ENCODE measurements around the gene ZNF174.

ZNF174 gene

GRCh38 chr16:3388325-3388724 lies 12.7 kb upstream of the ZNF174 start:
- no peak for DNase-seq (ENCODE audit: extremely low spot score)
- ChIA-PET POLR2A (interaction anchor here (2.3 kb wide), 1 partner anchor 12 kb away, joined by 9 read pairs; the partner anchor contains the start of genes ZNF174 and ZSCAN32), CTCF (no interaction called here)
- no peak for TF ChIP-seq HDGF (IDR thresholded peaks at IDR 0.05; ENCODE audit: borderline replicate concordance)

GRCh38 chr16:3389663-3390338 lies 11.2 kb upstream of the ZNF174 start:
- CTCF ChIA-PET: no interaction called here
- POLR2A ChIA-PET: no interaction called here
- TF ChIP-seq CTBP1 (IDR thresholded peaks at IDR 0.05; ENCODE audit: borderline replicate concordance) (no peak), NFRKB (IDR thresholded peaks at IDR 0.05) (no peak), SP1 (IDR thresholded peaks at IDR 0.05) (no peak), L3MBTL2 (conservative IDR thresholded peaks at IDR 0.05) (no peak), ELF4 (IDR thresholded peaks at IDR 0.05) (no peak), ZNF384 (IDR thresholded peaks at IDR 0.05) (no peak)
- no peak for DNase-seq (ENCODE audit: extremely low spot score)

DNA sequence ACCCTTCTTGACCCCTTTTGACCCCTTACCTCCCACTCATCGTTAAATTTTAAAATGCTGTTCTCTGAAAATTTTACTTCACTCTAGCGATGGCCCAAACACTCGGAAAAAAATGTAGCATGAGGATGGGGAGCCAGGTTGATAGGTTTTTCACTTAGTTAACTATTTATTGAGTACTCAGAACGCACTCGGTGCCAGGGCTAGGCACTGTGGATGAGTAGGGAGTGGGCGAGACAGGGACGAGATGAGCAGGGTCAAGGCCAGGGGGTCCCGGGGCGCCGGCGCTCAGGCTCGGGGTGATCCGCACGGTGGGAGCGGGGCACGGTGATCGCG lies 603 bp upstream of the ZNF174 start:
- ChIA-PET POLR2A (interaction anchor here (1.0 to 2.3 kb wide), 8 partner anchors 9 to 210 kb away, joined by 3 to 13 read pairs (median 6); partner anchors contain the start of genes NAA60, ZNF263 and ZNF597), CTCF (no interaction called here)
- DNase-seq (ENCODE audit: extremely low spot score): no peak
- TF ChIP-seq L3MBTL2 (conservative IDR thresholded peaks at IDR 0.05): no peak
- TF ChIP-seq SUZ12 (IDR thresholded peaks at IDR 0.05): no peak
- TF ChIP-seq ARNT (IDR thresholded peaks at IDR 0.05): no peak
- no peak for TF ChIP-seq CTBP1 (IDR thresholded peaks at IDR 0.05; ENCODE audit: borderline replicate concordance)
- no peak for TF ChIP-seq ELF4 (IDR thresholded peaks at IDR 0.05)
- TF ChIP-seq FOXM1 (IDR thresholded peaks at IDR 0.05; ENCODE audit: borderline replicate concordance): no peak
- no peak for TF ChIP-seq TARDBP (IDR thresholded peaks at IDR 0.05)
- TF ChIP-seq FOXA1 (IDR thresholded peaks at IDR 0.05): no peak
- TF ChIP-seq ZNF384 (IDR thresholded peaks at IDR 0.05): no peak
- TF ChIP-seq SP1 (IDR thresholded peaks at IDR 0.05): no peak
- TF ChIP-seq, protein P1, sequence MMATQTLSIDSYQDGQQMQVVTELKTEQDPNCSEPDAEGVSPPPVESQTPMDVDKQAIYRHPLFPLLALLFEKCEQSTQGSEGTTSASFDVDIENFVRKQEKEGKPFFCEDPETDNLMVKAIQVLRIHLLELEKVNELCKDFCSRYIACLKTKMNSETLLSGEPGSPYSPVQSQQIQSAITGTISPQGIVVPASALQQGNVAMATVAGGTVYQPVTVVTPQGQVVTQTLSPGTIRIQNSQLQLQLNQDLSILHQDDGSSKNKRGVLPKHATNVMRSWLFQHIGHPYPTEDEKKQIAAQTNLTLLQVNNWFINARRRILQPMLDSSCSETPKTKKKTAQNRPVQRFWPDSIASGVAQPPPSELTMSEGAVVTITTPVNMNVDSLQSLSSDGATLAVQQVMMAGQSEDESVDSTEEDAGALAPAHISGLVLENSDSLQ (IDR thresholded peaks at IDR 0.05): no peak
- TF ChIP-seq LEF1 (IDR thresholded peaks at IDR 0.05; ENCODE audit: borderline replicate concordance): no peak
- no peak for TF ChIP-seq NFRKB (IDR thresholded peaks at IDR 0.05)
- TF ChIP-seq FOXK2 (IDR thresholded peaks at IDR 0.05): no peak
- no peak for TF ChIP-seq BHLHE40 (IDR thresholded peaks at IDR 0.05; ENCODE audit: borderline replicate concordance)
- no peak for TF ChIP-seq HDGF (IDR thresholded peaks at IDR 0.05; ENCODE audit: borderline replicate concordance)

- POLR2A ChIA-PET: interaction anchor here (1.1 to 2.3 kb wide), 7 partner anchors 8 to 267 kb away, joined by 3 to 13 read pairs (median 6); partner anchors contain the start of genes NAA60, ZNF213, ZNF263 and ZNF597
- TF ChIP-seq SUZ12 (IDR thresholded peaks at IDR 0.05): no peak
- no peak for TF ChIP-seq FOXA1 (IDR thresholded peaks at IDR 0.05)
- no peak for TF ChIP-seq L3MBTL2 (conservative IDR thresholded peaks at IDR 0.05)
- TF ChIP-seq TARDBP (IDR thresholded peaks at IDR 0.05): no peak
- no peak for TF ChIP-seq HDGF (IDR thresholded peaks at IDR 0.05; ENCODE audit: borderline replicate concordance)
- no peak for TF ChIP-seq NFRKB (IDR thresholded peaks at IDR 0.05)
- TF ChIP-seq, protein P1 (IDR thresholded peaks at IDR 0.05): no peak
- no peak for TF ChIP-seq CTBP1 (IDR thresholded peaks at IDR 0.05; ENCODE audit: borderline replicate concordance)
- no peak for TF ChIP-seq ZNF384 (IDR thresholded peaks at IDR 0.05)
- TF ChIP-seq ARNT (IDR thresholded peaks at IDR 0.05): no peak
- CTCF ChIA-PET: no interaction called here
These were observed 843 bp downstream of the ZNF174 start for GRCh38 chr16:3401719-3402397.

GRCh38 chr16:3408561-3409197 lies 7.7 kb downstream of the ZNF174 start:
- CTCF ChIA-PET: no interaction called here
- DNase-seq (ENCODE audit: extremely low spot score): no peak
- POLR2A ChIA-PET: no interaction called here
- TF ChIP-seq ZNF384 (IDR thresholded peaks at IDR 0.05) (no peak), ARNT (IDR thresholded peaks at IDR 0.05) (no peak), FOXA1 (IDR thresholded peaks at IDR 0.05) (no peak), SP1 (IDR thresholded peaks at IDR 0.05) (no peak), TARDBP (IDR thresholded peaks at IDR 0.05) (no peak), BHLHE40 (IDR thresholded peaks at IDR 0.05; ENCODE audit: borderline replicate concordance) (no peak), LEF1 (IDR thresholded peaks at IDR 0.05; ENCODE audit: borderline replicate concordance) (no peak), FOXM1 (IDR thresholded peaks at IDR 0.05; ENCODE audit: borderline replicate concordance) (no peak), SUZ12 (IDR thresholded peaks at IDR 0.05) (no peak), FOXK2 (IDR thresholded peaks at IDR 0.05) (no peak), CTBP1 (IDR thresholded peaks at IDR 0.05; ENCODE audit: borderline replicate concordance) (no peak), L3MBTL2 (conservative IDR thresholded peaks at IDR 0.05) (no peak), NFRKB (IDR thresholded peaks at IDR 0.05) (no peak), ELF4 (IDR thresholded peaks at IDR 0.05) (no peak)
- TF ChIP-seq, protein P1 (IDR thresholded peaks at IDR 0.05): no peak

More at GRCh38 chr16:3401719-3402397, 843 bp downstream of the ZNF174 start:
- DNase-seq (ENCODE audit: extremely low spot score): peak; percentile 40
